Iris pigment epithelial cell (primary cell): Measurements from ENCODE around the gene FUOM.
A peak's percentile ranks its signal among the peaks of the same experiment; 100 is the strongest.

Source experiments
- DNase-seq: peaks from one replicate; pipeline ENCODE4 v3.0.0-alpha.2; 2011; ENCODE audit warnings: low read depth

The FUOM gene

GRCh38 chr10:133357285-133358161 is at the start of gene FUOM:
FUOM (minus strand) TSS chr10:133358019; CDS start chr10:133358007, 12 bp downstream.
- peak; percentile 41 for DNase-seq

GRCh38 chr10:133405844-133406527 is 48.2 kb upstream of the FUOM start:
- peak; percentile 49 for DNase-seq

DNA sequence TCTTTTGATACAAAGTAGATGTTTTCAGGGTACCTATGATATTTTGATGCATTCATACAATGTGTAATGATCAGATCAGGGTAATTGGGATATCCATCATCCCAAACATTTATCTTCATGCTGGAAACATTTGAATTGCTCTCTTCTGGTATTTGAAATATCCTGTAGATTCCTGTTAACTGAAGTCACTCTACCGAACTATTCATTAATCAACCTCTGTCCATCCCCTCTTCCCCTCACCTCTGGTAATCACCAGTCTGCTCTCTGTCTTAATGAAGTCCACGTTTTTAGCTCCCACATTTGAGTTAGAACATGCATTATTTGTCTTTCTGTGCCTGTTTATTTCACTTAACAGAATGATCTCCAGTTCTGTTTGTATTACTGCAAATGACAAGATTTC is 47.5 kb upstream of the FUOM start:
- peak; percentile 28 for DNase-seq

DNA sequence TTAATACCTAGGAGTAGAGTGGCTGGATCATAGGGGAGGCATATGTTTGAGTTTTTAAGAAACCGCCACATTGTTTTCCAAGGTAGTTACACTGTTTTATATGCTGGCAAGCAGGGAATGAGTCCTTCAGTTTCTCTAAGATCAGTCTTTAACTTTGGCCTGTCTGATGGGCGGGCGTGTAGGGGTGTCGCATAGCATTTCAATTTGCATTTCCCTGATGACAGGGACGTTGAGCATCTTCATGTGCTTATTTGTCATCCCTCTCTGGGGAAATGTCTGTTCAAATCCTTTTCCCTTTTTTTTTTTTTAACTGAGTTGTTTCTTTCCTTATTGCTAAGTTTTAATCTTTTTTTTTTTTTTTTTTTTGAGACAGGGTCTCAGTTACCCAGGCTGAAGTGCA is 46.0 kb upstream of the FUOM start:
- no peak for DNase-seq

GRCh38 chr10:133403359-133403758 is 45.5 kb upstream of the FUOM start:
- DNase-seq: no peak

- DNase-seq: no peak
Measured at GRCh38 chr10:133401981-133402725, 44.3 kb upstream of the FUOM start.

- no peak for DNase-seq
Measured at GRCh38 chr10:133401500-133401899, 43.7 kb upstream of the FUOM start.

GRCh38 chr10:133400624-133401424 is 43.0 kb upstream of the FUOM start:
- DNase-seq: no peak

DNA sequence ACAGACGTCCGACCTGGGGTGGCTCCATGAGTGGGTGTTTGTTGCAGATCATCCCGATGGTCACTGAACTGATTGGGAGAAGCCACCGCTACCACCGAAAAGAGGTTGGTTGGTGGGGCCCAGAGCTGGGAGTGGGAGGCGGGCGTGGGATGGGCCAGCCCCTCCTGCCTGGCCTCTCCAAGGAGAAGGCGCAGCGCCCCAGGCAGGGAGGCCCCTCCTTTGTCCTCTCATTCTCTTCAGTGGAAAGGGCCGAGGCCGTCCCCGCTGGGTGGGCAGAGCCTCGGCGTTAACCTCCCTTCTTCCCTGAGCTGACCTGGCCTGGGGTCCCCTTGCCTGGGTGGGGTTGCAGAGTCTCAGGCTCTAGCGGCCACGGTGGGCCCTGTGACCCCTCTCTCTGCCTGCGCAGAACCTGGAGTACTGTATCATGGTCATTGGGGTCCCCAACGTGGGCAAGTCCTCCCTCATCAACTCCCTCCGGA is 41.3 kb upstream of the FUOM start:
- DNase-seq: no peak

DNA sequence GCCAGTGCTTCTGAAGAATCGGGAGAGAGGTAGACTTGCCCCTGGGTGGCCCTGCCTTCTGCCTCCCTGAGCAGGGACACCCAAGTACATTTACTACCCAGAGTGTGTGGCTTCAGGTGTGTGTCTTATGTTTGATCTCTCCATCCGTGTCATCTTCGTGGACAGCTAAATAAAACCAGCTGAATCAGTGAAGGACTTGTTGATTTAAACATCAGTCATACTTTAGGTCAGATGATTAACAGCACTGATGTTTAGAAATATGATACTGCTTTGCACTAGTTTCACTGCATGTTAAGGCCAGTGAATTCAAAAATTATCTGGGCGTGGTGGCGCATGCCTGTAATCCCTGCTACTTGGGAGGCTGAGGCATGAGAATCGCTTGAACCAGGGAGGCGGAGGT is 40.1 kb upstream of the FUOM start:
- DNase-seq: peak; percentile 82

DNA sequence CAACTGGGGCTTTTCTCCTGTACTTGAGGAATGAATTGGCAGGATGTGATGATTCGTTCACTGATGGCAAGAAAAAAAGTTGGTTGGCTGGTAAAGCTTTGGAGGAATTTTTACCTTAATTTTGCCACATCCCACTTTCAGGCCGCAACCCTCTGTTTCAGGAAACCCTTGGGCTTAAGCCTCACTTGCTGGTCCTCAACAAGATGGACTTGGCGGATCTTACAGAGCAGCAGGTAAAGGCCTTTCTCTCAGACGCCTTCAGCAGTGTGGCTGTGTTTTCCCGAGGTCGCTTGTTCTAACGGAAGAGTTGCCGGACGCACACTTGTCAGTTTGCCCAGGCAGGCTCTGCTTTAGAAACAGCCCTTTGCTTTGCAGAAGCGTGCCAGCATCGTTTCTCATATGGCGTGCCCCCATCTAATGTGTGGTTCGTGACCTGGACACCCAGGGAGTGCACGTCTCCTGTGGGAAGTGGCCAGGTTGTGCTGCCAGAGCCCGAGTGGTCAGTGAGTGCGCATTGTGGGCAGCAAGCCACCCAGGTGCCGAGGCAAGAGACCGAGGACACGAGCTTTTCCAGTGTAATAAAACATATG is 38.3 kb upstream of the FUOM start:
- DNase-seq: no peak

GRCh38 chr10:133394801-133395221 is 37.0 kb upstream of the FUOM start:
- DNase-seq: no peak

DNA sequence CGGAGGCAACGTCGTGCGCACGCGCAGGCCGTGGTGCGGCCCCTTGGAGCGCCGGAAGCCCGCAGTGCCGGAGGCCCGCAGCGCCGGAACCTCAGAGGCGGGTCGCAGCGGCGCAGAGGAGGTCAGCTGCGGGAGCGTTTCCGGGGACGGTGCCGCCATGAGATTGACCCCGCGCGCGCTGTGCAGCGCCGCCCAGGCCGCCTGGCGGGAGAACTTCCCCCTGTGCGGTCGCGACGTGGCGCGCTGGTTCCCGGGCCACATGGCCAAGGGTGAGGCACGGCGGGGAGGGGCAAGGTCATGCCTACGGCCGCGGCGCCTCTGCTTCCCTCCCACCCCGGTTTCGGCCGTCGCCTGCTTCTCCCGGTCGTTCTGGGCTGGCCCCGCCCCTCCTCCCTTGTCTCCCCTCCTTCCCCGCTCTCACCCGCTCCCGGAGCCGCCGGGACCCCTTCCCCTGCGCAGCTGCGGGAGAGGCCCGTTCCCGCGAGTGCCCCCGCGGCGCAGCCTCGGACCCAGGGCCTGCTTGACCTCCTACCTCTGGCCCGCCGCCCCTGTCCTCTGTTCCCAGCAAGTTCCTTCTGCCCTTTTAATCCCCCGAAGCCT is 36.3 kb upstream of the FUOM start, which contains the start of gene MTG1:
MTG1 (plus strand) TSS at position 94 of the 600 bp plus-strand sequence; CDS start at position 158, 64 bp downstream.
- peak; percentile 90 for DNase-seq

DNA sequence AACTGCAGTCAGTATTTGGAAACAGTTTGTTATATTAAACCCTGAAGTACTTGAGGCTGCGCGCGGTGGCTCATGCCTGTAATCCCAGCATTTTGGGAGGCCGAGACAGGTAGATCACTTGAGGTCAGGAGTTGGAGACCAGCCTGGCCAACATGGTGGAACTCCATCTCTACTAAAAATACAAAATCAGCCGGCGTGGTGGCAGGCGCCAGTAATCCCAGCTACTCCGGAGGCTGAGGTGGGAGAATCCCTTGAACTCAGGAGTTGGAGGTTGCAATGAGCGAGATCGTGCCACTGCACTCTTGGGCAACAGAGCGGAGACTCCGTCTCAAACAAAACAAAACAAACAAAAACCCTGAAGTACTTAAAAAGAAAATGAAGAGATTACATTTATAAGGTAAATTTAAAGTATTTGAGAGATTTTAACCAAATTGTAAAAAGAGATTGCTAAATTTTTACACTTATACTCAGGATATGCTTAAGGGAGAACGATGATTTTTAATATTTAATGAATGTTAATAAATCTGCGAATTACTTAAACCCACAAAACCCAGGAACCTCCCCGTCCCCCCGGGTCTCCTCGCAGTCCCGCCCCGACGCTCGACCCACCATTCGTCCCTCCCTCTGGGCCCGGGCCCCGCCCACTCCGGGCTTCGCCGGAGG is 35.7 kb upstream of the FUOM start:
- DNase-seq: no peak

DNA sequence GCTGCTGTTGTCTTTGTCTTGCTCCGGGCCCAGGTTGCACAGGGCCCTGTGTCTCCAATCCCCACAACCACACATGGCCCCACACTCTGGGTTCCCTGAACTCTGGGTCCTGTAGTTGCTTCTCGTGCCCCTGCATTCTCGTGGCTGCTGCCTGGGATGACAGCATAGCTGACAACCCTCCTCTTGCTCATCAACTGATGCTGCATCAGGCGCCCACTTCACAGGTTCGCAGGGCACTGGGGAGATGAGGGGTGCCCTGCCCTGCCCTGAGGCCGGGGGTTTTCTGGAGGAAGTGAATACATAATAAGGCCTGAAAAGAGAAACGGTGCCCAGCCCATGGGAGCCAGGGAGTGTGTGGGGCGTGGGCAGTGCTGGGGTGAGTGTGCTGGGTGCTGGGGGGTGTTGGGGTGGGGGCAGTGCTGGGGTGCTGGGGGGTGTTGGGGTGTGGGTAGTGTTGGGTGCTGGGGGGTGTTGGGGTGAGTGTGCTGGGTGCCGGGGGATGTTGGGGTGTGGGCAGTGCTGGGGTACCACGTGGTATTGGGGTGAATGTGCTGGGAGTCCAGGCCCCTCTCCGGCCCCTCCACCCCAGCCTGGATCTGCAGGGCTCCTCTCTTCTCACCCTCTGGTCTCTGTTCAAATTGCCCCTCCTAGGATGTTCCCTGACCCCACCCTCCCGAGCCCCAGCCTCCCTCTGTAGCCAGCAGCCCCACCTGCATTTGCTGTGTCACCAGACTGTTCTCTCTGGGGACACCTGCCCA is 34.1 kb upstream of the FUOM start:
- DNase-seq: no peak

GRCh38 chr10:133391249-133391635 is 33.4 kb upstream of the FUOM start:
- no peak for DNase-seq

- DNase-seq: no peak
Measured at GRCh38 chr10:133390597-133391248, 32.9 kb upstream of the FUOM start.

DNA sequence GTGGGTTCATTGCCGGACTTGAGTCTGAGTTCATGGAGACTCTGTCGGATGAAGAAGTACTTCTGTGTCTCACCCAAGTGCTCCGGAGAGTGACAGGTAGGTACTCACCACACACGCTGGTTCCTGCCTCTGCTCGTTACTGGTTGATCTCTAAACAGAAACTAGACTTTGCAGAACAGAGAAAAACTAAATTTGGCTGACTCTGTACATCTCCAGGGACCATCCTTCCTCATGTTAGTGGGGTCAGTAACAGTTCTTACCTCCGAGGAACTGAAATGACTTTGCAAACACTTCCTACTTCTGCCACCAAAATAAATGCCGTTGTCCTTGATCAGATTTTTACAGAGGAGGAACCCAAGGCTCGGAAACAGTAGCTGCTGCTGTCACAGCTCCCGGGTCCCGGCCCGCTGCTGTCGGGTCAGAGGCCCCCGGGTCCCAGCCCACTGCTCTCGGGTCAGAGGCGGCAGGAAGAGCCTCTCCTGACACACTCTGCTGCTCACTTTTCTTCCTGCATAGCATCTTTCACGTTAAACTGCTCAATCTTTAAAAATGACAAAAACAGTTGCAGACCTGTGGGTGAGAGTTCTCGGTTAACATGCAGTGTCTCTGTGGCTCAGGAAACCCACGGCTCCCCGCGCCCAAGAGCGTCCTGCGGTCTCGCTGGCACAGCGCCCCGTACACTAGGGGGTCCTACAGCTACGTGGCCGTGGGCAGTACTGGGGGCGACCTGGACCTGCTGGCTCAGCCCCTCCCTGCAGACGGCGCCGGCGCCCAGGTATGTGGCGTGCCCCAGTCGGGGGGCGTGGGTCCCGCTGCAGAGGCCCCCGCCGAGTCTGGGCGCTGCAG is 31.4 kb upstream of the FUOM start:
- DNase-seq: no peak
